G401.6 (cell line): Measurements from ENCODE around the gene TRIM54.
"Not testable (repeated sequence)": the region's sequence is repeated elsewhere in the genome, so short reads cannot be mapped to it uniquely, and the experiment has no call there.

Experiments
- FAIRE-seq: peaks from 2 replicates; lab custom pipeline; 2012; peaks lifted over from hg19 to GRCh38; lab: Jason Lieb, UNC

The TRIM54 gene

DNA sequence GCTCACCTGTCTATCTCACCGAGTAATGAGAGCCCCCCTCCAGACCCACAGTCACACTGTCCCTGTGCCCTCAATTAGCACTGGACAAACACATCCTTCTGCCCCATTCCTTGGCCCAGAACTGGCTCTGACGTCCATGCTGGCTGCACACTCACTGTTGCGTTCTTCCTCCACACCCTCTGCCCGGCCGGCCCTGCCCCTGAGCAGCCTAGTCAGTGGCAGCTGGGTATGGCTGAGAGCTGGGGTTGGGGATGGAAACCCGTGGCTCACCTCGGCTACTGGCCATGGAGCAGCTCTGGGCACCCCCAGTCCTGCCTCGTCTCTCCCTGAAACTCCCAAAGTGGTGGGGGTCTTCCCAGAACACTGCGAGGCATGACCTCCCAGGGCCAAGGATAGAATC is 32.5 kb downstream of the TRIM54 start:
- no peak for FAIRE-seq

DNA sequence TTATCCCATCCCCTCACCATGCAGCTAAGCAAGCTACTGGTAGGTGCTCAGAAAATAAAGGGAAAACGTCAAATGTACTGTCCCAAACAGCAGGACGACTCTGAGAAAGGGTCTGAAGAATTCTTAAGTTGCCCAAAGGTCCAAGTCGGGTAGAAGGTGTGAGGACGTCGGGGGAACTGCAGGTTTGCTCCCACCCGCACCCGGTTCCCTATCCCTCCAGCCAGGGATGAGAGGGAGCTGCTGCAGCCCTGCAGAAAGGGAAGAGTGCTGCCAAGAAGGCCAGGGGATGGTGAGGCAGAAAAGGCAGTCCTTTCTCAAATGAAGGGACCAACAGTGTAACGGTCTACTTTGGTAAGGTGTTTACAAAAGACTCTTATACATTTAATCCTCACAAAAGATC is 32.9 kb downstream of the TRIM54 start:
- no peak for FAIRE-seq

DNA sequence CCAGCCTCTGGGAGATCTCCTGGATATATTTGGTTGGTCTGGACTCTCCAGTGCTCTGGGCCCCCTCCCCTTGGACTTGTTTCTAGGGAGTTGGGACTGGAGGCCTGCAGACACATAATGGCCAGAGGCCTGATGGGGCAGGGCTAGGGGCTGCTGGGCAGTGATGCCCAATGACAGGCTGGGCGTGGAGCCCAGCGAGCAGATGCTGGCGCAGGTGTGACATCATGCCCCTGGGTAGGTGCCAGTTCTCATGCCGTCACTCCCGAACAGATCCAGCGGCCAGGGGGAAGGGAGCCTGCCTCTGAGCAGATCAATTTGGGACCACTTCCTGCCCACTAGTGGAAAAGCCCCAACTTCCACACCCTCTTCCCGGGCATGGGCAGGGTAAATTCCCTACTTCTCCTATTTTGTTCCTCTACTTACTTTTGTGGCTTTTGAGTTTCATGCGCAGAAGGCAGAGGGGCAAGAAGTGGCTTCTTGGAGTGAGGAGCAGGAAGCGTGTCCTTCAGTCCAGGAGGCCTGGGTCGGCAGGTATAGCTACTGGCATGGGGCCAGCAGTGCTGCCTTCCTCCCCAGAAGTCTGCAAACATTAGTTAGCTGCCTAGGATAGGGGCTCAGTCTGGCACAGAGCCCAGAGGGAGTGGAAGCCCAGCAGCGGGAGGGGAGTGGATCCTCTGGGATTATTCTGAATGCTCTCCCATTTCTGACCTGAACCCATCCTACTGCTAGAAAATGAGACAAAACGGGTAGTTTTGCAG is 34.6 kb downstream of the TRIM54 start:
- FAIRE-seq, result no peak

DNA sequence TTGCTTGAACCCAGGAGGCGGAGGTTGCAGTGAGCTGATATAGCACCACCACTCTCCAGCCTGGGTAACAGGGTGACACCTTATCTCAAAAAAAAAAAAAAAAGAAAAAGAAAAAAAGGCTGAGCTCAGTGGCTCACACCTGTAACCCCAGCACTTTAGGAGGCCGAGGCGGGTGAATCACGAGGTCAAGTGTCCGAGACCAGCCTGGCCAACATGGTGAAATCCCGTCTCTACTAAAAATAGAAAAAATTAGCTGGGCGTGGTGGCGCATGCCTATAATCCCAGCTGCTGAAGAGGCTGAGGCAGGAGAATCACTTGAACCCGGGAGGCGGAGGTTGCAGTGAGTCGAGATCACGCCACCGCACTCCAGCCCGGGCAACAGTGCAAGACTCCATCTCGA is 37.6 kb downstream of the TRIM54 start:
- FAIRE-seq, result not testable (repeated sequence)

DNA sequence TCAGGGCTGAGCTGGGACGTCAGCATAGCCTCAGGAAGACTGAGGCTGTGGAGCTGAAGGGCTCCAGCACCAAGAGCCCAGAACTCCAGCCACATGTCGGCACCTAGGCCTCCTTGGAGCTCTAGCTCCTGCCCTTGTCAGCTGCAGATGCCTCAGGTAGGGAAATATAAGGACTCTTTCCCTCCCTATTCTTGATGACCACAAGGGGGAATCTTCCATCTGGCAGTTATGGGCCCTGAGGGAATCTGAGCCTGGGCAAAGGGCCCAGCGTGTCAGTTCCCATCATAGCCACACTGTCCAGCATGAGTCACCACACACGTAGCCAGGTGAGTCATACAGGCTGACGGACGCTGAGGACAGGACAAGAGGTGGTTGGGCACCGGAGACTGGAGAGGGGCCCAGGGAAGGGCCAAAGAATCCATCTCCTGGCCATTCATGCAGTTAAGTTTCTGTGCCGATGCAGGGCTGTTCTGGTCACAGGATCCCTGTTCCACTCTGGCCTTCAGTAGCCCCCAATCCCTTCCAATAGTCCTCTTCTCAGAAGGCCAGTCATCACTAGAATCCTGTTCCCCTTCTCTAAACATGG is 38.8 kb downstream of the TRIM54 start:
- no peak for FAIRE-seq

DNA sequence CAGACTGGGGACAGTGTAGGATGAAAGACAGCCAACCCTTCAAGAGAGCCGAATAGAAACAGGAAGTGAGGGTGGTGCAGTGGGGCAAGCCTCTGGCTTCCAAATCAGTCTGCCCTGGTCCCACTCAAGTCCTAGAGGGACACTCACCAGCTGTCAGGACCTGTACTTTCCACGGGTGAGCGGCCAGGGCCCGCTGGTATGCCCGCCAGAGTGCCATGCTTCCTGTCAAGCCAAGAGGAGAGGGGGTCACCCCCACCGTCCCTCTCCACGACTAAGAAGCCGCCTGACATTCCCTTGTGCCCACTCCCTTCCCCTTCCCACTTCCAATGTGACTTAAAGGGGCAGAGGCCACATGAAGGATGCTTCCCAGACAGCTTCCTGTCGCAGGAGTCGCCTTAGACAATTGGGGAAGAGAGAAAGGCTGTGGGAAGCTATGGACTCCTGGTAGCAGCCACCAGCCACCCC is 40.1 kb downstream of the TRIM54 start:
- FAIRE-seq, result no peak

DNA sequence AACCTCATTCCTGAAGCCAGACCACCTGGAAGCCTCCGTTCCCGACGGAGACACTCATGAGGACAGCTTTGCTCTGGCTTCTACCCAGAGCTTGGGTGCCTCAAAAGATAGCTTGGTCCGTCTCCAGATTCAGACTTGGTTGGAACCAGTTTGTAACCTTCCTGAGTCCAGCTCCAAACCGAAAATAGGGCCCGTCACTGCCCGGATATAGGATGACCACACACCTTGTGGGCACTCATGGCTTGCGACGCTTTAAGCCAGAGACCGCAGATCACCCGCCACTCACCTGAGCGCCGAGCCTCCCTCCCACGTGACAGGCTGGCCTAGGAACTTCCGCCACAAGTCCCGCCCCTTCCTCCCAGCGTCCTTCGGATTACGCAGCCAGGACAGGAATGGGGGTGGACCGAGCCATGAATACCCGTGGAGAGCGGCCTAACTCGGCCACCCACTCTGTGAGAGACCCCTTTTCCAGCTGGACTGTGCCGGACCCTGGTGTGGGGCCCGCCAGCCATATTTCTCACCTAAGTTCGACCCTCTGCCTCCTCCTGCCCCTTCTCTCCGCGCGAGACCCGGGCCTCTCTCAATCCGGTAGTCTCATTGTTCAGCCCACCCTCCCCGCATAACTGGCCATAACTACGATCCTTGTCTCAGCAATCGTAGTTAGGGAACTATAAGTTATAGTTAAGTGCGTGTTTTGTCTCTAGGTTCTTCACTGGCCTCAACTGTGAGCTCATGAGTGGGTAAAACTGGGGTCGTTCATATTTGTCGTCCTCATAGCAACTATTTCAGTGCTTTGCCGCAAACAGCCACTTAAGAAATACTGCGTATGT is 40.8 kb downstream of the TRIM54 start, which contains the start of gene MPV17:
Gene MPV17 (minus strand): TSS at position 332 of the 830 bp plus-strand sequence. CDS start 580 bp downstream, outside the sequence.
- peak; percentile 57 for FAIRE-seq

DNA sequence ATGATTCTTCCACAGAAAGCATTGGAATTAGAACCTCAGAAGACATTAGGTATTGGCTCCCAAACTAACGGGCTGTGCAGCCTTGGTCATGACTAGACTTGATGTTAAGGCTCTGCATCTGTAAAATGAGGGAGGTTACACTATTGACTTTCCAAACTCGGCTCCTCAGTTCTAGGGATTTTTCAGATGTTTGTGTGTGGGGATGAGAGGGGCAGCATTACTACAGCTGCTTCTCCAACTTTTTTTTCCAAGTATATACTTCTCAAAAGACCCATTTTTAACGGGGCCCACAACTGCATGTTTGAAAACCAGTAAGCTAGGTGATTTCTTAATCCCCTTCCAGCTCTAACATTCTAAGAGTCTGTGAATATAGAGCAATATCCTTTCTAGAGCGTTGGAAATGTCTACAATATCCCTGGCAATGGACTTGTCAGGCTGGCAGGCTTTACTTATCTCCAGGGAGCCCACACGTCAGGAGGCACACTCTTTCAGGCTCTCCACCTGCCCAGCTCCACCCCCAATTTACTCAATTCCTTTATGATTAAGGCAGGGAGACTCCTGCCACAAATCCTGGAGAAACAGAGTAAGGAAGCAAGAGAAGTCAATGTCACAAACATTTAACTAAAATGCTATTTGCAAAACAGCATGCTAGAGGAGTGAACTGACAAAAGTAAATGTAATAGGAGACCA is 41.5 kb downstream of the TRIM54 start:
- FAIRE-seq, result no peak

DNA sequence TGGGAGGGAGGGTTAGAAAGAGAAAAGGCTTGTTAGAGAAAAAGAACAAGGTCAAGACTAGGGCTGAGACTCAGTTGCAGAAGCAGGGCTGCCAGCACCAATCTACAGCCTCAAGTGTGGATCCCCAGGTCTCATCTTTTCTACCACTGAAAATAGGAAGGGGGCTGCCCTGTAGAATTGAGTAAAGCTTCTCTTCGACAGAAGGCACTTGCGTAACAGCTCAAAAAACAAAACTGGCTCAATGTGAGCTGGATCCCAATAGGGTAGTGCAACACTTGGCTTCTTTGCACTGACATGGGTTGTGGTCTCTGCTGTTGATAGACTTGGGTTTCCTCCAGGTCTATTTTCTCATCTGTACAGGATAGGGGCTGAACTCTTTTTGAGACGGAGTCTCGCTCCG is 42.5 kb downstream of the TRIM54 start:
- FAIRE-seq, result no peak

DNA sequence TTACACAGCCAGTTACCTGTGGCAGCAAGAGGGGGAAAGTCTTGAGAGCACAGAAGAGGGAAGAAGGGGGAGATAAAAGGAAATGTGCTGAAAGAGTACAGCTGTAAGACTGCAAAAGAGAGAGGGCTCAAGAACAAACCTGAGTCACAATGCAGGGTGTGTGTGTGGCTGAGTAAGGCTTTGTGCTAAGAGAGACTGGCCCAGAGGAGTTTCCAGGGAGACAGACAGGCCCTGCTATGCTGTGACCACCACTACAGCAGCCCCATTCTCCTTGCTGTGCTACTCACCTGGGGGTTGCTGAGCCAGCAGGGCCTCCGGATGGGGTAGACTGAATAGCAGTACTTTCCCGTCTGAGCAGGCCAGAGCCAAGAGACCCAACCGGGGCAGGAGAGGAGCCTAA is 53.1 kb downstream of the TRIM54 start:
- no peak for FAIRE-seq

DNA sequence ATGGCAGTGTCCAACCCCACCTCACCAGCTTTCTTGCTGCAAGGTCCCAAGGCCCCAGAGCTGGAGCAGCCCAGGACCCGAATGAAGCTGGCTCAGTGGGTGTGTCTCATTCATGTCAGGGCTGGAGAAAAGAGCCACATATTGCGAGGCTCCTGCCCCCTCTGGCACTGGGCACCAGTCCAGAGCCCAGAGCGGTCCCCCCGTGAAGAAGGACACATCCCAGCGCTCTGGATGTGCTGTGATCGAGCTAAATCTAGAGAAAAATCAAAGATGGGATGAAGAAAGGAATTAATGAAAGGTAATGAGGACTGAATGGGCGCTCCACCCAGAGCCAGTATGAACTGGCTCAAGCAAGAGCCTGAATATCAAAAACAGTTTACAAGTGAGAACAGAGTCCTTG is 53.9 kb downstream of the TRIM54 start:
- no peak for FAIRE-seq

DNA sequence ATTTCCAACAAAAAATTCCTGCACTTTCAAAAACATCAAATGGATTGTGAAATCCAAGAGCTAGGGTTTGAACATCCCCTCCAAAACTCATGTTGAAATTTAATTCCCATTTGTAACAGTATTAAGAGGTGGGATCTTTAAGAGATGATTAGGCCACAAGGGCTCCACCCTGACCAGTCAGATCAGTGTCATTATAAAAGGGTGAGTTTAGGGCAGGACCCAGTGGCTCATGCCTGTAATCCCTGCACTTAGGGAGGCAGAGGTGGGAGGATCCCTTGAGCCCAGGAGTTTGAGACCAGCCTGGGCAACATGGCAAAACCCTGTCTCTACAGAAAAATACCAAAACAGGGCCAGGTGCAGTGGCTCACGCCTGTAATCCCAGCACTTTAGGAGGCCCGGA is 65.4 kb downstream of the TRIM54 start:
- no peak for FAIRE-seq

DNA sequence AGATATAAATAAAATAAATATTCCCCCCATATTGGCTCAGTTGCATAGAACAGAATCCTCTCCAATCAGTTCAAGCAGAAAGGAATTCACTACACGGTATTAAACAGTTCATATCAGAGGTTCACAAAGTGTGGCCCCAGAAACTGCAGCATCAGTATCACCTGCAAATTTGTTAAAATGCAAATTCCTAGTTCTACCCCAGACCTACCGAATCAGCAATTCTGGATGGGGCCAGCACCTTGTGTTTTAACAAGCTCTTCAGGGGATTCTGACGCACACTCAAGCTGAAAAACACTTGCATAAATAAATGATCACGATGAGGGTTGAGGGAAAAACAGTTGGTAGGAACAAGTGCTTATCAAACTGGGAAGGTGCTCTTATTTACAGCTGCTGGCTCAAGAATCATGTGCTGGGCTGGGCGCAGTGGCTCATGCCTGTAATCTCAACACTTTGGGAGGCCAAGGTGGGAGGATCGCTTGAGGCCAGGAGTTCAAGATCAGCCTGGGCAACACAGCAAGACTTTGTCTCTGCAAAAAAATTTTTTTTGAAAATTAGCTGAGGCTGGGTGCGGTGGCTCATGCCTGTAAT is 68.0 kb downstream of the TRIM54 start:
- no peak for FAIRE-seq

DNA sequence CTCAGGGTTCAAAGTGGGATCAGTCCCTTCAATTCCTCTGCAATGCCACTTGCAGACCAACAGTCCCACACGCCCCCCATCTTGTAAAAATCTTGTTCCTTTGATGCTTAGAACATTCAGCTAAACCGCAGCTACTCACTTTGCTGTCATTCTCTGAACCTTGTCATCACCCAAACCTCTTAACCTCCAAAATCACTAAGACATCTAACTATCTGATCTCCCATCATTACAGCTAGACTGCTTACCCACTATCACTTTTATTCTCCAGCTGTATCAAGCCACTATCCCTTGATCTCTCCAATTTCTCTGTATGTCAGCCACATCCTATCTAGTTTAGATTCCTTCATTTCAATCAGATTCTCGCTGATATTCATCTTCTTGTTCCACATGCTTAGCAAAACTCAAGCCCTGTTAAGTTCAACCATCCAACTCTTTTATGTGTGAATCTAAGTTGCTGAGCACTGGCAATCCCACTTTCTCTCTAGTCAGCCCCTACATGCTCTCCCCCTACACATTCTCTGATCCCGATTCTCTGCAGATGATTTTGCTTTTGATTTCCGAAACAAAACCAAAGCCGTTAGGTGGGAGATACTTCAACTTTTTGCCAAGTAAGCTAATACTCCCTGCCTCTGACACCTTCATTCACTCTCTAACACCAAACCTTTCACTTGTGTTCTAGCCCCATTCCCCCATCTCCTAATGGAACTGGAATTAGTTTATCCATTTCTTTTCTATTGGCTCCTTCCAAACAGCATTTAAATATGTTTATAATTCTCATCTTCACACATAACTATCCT is 69.8 kb downstream of the TRIM54 start:
- FAIRE-seq, result no peak

DNA sequence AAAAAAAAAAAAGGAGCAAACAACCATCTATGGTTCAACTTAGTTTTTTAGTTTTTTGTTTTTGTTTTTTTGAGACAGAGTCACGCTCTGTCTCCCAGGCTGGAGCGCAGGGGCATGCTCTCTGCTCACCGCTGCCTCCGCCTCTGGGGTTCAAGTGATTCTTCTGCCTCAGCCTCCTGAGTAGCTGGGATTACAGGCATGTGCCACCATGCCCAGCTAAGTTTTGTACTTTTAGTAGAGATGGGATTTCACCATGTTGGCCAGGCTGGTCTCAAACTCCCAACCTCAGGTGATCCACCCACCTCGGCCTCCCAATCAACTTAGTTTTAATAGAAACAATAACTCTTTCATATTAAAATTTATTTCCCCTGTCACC is 71.1 kb downstream of the TRIM54 start:
- not testable (repeated sequence) for FAIRE-seq

DNA sequence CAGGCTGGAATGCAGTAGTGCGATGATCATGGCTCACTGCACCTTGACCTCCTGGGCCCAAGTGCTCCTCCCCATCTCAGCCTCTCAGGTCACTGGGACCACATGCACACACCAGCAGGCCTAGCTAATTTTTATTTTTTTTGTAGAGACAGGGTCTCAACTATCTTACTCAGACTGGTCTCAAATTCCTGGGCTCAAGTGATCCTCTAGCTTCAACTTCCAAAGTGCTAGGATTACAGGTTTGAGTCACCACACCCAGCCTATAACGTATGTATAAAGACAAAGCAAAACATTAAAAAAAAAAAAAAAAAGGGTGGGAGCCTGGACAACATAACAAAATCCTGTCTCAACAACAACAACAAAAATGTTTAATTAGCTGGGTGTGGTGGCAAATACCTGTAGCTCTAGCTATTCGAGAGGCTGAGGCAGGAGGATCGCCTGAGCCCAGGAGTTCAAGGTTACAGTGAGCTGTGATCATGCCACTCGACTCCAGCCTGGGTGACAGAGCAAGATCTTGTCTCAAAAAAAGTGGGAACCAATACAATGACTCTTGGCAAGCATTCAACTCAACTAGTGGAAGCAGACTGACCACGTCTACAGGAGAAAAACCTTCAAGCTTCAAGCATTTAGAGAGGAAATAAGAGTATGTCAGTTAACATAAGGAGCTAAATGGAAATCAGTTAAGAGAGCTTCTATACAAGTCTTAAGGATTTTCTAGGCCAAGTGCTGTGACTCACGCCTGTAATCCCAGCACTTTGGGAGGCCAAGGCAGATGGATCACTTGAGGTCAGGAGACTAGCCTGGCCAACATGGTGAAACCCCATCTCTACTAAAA is 71.8 kb downstream of the TRIM54 start:
- FAIRE-seq, result no peak

DNA sequence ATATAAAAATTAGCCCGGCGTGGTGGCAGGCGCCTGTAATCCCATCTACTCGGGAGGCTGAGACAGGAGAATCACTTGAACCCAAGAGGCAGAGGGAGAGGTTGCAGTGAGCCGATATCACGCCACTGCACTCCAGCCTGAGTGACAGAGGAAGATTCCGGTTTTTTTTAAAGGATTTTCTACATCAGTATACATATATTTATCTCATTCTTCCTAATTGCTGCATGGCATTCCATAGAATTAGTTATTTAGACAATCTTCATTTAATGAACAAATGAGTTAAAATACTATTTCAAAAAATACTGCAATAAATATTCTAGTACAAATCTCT is 72.3 kb downstream of the TRIM54 start:
- no peak for FAIRE-seq

DNA sequence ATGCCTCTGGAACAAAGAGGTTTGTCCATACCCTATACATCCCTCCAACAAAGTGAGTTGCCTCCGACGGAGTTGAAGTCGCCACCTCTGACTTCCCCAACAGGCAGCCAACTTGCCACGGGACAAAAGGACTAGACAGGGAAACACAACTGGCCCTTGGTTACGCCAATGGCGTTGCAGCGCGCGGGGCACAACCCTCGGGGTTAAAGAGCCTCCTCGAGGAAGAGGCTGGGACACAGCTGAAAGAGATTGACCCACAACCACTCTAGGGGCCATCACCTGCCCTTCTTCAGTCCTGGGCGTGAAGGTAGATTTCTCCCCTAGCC is 73.8 kb downstream of the TRIM54 start:
- FAIRE-seq, result no peak

DNA sequence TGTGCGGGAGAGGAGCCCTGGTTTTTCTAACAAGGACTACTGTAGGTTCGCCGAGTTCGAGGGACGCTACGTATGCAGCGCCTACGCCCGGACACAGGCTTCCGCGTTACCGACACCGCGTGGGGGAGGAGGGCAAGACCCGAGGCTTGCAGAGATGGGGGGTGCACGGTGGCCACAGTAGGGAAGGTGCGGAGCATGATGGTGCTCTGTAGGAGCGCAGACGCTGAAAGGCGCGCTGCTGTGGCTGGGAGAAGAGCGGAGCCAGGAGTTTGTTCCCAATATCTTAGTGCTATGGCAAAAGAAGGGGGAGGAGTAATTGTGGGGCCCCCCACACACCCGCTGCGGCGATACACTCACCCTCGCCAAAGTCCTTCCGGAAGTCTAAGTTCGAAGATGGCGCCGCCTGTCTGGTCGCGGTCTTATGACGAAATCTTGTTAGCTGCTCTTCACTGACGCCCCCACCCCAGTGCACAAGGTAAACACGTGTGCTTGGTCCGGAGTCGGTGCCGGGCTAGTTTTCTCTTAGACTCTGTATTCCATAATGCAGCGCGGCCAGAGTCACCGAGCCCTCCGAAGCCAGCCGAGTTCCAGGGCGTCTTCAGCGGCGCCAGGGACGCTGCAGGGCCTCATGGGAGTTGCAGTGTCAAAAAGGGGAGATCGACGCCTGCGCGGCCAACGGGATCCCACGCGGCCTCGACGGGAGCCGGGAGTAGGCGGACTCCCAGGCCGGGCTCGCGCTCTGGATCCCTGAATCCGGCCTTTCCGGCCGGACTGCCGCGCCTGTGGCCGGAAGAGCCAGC is 74.4 kb downstream of the TRIM54 start, which contains the start of gene GTF3C2:
Gene GTF3C2 (minus strand): TSS at position 383 of the 800 bp plus-strand sequence. CDS start 13,210 bp downstream, outside the sequence.
- peak; percentile 96 for FAIRE-seq
